ENCODE data around the gene MGAT5B.

GRCh38 chr17:76966016-76966415 is 97.8 kb downstream of the MGAT5B start:
- TF ChIP-seq CTCF (IDR thresholded peaks at IDR 0.05 in 8 of 11, conservative IDR thresholded peaks at IDR 0.05 in 3 of 11) (no peak), POLR2A (IDR thresholded peaks at IDR 0.05) (no peak), POLR2AphosphoS5 (IDR thresholded peaks at IDR 0.05) (no peak)
